HG02884 (cell line): ENCODE measurements around the gene MPHOSPH9.

Experiments
- ATAC-seq: cut with Tn5 transposase; IDR thresholded peaks from one replicate; pipeline ENCODE4 v1.9.1; 2021; ENCODE audit warnings: mild to moderate bottlenecking, moderate library complexity; ENCODE audit not compliant: unreplicated experiment

MPHOSPH9 gene

DNA sequence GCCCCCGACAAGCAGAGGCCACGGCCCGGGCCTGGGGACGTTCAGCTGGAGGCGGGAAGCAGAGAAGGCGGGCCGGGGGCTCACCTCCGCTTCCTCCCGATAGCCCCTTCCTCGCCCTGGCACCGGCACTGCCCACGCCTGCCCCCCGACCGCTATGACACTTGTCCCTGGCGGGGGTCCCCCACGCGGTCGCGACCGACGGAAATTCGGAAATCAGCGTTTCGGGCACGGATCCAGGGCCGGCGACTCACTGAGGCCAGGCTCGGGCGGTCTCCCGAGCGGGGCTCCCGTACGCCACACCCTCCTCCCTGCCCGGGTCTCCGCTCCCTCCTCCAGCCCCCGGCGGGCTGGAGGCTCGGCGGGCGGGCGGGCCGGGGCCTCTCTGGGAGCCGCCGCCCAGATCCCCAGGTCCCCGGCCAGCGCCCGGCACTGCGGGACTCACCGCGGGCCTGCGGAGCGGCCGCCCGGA is 82.6 kb downstream of the MPHOSPH9 start:
- ATAC-seq, result no peak

DNA sequence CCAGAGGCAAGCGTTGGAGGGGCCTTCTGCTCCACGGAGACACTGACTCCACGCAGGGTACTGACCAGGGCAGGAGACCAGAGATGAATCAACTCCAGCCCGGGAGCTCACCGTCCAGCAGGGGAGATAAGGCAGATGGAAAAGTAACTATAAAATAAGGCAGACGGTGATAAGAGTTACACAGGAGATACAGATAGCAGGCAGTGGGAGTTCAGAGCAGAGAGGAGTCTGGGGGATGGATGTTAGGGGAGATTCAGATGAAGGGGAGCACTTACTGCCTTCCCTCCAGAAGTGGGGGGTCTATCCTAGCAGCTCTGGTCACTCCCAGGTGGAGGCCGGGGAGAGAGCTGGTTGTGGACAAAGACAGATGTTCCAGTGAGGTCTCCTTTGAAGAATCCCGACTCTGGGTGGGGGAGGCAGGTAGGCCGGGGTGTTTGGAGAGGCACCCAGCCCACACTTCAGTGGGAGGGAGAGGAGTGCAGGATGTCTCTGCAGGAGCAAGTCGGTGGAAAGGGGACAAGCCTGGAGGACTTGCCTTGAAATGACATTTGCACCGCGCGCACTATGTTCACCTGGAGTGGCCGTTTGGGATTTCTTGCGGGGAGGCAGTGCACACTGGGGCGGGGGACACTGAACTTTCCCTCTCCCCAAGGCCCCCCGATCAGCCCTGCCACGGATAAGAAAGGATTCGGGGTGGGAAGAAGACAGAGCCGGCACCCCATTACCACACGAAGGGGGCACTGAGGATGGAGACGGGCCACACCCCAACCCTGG is 83.3 kb downstream of the MPHOSPH9 start:
- no peak for ATAC-seq

DNA sequence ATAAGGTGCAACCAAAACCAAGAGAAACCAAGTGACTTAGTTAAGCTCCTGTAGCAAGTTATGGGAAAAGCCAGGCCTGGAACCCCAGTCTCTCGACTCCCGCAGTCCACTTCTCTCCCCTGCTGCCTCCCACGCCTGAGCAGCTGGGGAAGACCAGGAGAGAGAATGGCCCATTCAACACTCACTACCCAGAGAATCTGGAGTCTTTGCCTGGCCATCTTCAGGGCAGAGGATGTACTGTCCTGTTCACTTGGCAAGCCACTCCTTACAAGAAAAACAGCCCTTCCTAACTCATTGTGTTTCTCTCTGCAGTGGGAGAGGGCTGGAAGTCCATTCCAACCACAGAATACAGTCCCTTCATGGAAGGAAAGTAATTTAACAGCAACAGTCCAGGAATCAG is 83.9 kb downstream of the MPHOSPH9 start:
- no peak for ATAC-seq

DNA sequence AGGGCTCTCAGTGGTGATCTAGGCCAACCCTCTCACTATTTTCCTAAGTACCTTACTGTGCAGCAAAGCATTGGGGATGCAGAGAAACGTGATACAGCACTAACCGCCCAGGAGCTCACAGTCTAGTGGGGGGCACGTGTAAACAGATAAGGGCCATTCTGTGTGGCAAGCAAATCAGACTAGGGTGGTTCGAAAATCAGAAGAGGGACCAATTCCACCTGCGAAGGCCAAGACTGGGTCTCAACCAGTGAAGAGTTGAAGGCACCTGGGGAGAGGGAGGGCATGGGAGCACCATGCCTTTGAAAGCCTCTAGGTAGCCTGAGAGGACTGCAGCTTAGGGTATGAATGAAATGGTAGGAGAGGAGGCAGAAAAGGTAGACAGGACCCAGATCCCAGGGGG is 84.3 kb downstream of the MPHOSPH9 start:
- ATAC-seq, result no peak

DNA sequence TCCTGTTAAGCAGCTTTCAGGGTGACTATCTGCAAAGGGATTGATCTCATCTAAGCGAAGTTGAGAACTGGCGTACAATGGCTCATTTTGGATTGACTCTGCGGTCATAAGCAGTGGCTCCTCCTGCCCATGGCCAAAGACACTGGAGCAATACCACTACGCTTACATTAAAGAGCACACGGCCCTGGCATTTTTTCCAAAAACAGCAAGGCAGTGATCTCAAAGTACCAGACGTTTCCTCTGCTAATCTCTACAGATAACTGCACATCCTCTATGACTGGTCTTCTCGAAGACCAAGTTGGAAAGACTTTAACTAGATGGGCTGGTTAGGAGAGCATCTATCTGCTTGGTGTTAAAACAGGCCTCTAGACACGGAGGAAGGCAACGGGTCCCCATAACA is 84.7 kb downstream of the MPHOSPH9 start:
- no peak for ATAC-seq

DNA sequence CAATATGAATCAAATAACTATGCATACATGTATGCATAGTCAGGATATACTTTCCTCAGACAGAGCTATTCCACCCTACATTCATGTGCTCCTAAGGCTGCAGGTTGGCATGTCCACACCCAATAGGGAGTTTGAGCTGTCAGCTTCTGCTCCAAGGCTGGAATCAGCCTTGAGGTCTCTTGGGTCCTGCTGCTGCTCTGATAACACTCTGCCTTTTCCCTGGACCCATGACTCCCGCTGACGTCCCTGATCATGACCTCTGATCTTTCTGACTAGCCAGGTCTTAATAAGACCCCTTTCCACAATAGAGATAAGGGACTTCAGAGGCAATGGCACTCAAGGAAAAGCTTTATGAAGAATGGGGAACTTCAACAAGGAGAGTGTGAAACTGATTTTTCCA is 87.7 kb downstream of the MPHOSPH9 start:
- ATAC-seq, result no peak

DNA sequence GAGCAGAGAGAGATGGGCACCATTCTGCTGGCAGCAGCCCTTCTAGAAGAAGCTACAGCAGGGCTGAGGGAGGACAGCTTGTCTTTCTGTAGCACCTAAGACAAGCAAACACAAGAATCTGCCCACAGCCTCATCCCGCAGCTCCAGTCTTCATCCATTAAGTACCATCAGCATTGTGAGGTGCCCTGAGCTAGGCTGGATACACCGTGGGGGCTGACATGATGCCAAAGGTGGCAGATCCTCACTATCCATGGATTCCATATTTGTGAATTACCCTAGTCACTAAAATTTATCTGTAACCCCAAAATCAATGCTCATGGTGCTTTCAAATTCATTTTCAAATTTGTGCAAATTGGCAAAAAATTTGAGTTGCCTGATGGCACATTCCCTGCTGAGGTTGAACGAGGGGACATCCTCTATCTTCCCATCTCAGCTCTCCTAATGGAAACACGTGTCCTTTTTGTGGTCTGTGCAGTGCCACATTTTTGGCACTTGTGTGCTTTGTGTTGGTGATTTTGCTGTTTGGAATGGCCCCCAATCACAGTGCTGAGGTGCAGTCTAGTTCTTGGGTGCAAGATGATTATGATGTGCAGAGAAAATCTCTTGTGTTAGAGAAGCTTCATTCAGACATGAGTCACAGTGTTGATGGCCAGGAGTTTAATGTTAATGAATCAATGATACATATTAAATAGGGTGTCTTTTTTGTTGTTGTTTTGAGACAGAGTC is 89.0 kb downstream of the MPHOSPH9 start:
- ATAC-seq, result no peak

DNA sequence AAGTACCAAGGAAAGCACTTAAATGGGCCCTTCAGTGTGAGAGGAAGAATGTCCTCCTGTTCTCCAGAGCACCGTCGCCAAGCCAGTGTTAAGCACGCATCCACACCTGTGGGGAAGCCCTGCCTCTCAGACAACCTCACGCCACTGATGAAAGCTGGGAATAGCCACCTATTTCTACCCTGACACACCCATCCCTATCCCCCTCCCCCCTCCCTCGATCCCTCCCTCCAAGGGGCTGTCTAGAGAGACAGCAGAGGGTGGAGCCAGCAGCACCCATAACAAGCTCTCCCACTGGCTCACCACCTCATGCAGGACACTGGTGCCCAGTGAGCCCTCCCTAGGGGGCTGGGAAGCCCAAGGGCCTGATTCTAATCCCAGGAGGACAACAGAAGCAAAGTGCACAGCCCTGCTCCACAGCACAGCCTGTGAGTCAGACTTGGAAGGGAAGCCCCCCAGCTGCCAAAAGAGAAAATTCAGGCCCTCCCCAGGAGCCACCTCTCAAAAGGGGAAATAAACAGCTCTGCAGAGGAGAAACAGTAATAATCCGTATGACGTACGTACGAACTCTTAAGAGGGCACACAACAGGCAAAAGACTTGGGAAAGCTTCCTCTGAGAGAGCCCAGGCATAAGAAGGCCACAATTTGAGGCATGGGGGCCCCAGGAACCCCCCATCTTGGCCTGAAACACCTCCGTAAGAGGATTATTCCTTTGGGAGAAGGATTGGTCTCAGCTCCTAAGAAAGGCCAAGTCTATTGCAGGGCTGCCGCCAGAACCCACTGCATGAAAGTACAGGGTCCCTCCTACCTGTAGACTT is 89.8 kb downstream of the MPHOSPH9 start:
- no peak for ATAC-seq

DNA sequence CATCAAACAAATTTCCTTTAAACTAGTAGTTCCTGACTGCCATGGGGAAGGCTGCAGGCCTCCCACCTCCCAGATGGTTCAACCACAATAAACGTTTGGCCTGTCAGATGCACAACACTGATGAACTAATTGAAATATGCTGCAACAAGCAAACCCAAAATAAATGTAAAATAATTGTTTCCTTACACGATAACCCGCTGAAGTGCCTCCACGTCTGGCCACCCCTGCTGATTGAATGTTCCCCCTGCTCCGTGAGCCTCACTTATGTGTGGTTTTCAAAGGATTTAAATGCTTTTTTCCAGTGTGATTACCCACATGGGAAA is 90.5 kb downstream of the MPHOSPH9 start:
- ATAC-seq, result no peak

DNA sequence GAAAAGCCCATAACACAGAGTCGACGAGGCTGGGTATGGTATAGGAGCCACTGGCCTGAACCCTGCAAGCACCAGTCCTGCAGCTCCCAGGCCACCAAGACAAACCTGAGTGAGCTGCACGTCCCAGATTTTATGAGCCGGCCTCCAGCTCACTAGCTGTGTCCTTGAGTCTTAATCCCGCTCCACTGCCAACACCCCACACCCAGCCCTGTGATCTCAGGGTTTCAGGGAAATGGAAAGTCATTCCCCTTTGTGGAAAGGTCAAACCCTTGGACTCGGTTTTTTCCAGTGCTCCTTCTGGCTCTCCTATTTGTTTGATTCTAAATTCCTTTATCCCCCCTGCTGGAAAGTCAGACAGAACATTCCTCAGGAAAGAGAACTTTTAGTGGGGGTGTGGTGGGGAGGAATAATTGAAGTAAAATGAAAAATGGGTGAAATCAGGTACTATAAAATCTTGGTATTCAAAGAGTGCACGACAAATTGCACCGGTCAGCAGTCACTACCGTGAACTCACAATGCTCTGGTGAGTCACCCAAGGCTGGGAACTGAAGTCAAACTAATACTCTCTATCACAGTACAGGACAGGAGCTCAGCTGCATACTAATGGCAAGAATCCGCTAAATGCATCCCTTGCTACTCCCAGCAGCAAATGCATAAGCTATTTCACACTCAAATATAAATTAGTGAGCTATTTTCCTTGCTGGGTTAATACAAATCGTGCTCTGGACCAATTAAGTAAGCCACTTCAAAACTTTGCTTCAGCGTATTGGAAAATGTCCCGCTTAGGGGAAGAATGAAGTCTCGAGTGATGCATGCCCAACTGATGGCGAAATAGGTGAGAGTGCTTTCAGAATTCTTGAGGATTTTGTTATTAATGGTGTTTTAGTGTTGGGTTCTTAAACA is 91.1 kb downstream of the MPHOSPH9 start:
- ATAC-seq, result no peak

DNA sequence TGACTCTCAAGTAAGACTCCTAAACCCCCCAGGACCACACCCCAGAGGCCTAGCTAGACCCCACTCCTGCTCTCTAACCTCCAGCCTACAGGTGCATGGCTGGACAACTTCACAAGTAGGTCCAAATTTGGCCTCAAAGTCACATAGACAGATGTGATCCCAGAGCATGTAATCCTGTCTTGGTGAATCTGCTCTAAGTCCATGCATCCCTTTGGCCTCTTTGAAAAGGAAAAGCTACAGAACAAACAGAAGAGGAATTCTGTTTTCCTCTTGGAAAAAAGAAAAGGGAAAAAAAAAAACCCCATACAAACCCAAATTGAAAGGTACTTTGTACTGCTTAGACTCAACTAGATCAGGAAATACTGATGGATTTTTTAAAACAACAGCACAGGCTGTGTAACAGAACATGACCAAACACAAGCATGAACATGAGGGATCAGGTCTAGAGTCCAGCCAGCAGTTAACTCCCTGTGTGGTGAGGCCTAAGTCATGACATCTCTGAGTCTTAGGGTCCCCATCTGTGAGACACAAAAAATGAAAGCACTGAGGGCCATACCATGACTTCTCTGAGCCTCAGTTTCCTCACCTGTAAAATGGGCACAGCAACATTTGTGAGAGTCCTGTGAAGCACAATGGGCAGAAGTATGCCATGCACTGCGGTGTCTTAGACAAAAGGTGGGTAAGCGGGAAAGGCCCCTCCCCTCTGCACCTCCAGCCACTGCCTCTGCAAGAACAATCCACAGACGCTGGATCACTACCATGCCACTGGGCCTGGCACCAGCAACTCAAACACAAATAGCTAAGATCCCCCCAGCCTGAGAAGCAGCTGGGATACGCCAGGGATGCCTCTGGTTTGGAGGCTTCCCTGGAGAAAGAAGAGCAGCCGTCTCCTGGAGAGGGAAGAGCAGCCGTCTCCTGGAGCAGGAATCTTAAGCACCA is 92.0 kb downstream of the MPHOSPH9 start:
- ATAC-seq, result no peak

DNA sequence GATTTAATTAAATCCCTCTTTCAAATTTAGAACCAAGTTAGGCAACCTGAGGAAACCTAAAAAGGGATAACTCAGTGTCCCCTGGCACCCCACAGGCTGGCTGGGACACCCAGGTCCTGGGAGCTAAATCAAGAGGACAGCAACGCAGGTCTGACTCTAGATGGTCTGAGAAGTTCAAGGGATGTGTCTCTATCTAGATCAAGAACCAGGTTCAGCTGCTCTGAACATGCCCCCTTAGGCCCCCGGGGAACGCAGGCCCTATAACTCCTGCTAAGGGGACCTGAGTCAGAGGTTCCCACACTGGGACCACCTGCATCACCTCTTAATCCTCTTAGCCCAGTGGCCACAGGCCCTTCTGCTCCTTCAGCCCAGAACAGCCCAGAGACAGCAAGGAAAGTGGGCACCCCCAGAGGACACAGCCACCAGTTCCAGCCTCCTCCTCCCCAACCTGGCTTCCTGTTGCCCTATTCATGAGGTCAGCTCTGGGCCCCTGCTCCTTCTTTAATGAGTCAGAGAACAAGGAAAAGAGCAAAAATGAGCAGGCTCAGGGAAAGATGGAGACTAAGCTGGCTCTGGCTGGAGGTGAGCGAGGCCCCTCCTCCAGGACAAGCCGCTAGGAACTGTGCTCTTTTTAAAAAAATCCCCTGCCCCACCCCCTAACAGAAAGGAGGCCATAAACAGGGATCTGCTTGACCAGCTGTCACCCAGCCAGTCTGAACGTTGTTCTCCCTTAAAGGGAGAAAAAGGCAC is 92.8 kb downstream of the MPHOSPH9 start:
- ATAC-seq, result no peak

DNA sequence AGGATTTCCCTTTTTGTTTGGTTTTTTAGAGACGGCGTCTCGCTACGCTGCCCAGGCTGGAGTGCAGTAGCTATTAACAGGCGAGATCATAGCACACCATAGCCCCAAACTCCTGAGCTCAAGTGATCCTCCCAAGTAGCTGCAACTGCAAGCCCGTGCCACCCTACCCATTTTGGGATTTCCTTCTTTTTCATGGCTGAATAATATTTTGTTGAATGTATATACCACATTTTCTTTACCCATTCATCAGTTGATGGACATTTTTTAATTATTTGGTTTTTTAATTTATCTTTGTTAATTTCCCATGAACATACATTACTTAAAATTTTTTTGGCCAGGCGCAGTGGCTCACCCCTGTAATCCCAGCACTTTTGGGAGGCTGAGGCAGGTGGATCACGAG is 97.3 kb downstream of the MPHOSPH9 start:
- ATAC-seq, result no peak

DNA sequence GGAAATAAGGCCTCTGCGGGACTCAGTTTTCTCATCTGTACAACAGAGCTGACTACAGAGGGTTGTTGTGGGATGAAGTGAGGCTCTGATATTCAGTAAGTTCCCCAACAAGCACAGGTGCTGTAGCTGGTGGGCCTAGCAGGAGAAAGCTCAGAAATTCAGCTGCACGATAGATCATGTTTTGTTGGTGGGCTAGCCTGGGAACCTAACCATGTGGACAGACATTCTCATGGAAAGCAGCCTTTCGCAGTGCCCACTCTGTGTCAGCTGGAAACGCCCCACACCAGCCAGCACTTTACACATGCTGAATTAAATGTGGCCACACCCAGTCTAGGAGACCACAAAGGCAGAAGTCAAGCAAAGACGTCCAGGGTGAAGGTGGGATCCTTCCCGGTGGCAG is 98.1 kb downstream of the MPHOSPH9 start:
- ATAC-seq, result no peak

DNA sequence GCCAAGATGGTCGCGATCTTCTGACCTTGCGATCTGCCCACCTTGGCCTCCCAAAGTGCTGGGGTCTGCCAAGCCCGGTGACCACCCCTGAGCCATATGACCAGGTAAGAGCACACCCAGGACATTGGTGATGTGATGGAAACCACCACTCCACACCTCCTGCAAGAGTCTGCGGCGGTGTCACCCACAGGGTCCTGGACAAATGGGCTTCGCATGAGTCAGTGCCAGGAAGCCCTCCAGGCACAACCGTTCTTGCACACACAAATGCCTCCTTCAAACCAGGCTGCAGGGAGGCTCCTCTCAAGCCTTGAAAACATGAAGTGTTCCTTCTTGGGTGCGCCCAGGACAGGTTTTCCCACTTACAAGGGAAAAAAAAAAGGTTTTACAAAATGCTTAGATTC is 98.7 kb downstream of the MPHOSPH9 start:
- ATAC-seq, result no peak

DNA sequence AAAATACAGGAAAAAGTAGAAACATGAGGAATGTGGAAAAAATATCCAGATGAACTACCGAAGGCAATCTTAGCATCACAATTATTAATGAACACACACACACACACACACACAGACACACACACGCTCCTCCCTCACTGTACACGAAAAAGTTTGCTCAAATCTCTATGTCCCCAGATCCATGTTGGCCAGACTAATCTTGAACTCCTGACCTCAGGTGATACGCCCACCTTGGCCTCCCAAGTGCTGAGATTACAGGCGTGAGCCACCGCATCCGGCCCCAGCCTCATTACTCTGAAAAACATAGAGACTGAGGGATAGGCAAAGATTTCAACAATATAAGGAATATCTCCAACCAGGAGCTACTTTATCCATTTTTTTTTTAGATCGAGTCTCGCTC is 99.2 kb downstream of the MPHOSPH9 start:
- ATAC-seq, result no peak

DNA sequence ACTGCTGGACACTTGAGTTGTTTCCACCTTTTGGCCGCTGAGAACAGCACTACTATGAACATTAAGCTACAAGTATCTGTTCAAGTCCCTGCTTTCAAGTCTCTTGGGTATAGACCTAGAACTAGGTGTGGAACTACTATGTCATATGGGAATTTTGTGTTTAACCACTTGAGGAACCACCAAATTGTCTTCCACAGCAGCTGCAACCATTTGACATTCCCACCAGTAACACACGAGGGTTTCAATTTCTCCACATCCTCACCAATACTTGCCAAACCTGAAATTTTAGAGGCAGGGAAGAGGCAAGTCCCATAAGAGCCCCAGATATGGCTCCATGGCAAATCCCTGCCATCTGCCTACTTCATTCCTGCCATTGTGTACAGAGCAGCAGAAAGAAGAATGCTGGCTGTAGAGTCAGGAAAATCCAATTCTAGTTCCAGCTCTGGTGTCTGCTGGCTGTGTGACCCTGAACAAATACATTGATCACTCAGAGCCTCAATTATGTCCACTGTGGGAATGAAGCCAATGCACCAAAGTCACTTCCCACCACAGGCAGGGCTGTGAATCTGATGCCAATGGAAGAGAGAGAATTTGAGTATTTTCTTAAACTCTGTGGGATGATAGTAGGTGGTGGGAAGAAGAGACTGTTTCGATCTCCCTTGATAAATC is 99.9 kb downstream of the MPHOSPH9 start:
- no peak for ATAC-seq

DNA sequence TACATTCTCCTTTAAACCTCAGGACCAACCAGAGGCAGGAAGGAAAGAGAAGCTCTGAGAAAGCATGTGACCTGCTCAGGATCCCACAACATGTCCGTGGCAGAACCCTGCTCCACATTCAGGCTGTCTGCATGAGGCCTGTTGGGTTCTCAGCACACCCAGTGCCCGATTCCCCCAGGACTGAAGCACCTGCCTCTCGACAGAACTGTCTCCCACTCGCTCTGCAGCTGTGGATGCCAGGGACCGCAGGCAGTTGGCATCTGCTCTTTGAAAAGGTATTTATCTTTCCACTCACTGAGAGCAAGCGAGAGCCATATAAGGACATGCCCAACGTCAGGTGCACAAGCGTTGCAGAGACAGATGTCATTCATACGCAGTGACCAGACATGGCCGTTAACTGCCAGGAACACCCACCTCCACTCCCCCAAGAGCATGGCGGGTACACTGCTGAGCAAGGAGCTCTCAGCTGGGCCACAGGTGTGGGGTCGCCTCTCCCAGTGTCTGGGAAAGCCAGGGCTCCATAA is 101.0 kb downstream of the MPHOSPH9 start:
- ATAC-seq, result no peak
